ENCODE results near the gene DGKB.

The DGKB gene

GRCh38 chr7:14184292-14184864 is 718.2 kb downstream of the DGKB start:
- no peak for DNase-seq

- DNase-seq, result no peak
Observed at GRCh38 chr7:14179781-14180180, 722.8 kb downstream of the DGKB start.

- DNase-seq, result no peak
Observed at GRCh38 chr7:14177876-14178275, 724.7 kb downstream of the DGKB start.

- DNase-seq, result no peak
Observed at GRCh38 chr7:14170872-14171271, 731.7 kb downstream of the DGKB start.

- DNase-seq, result no peak
Observed at GRCh38 chr7:14158111-14158510, 744.4 kb downstream of the DGKB start.

- DNase-seq, result no peak
Observed at GRCh38 chr7:14156436-14156835, 746.1 kb downstream of the DGKB start.

- no peak for DNase-seq
Observed at GRCh38 chr7:14148974-14149373, 753.6 kb downstream of the DGKB start.

GRCh38 chr7:14147532-14147931 is 755.0 kb downstream of the DGKB start:
- no peak for DNase-seq

GRCh38 chr7:14144538-14144937 is 758.0 kb downstream of the DGKB start:
- DNase-seq, result no peak

GRCh38 chr7:14144109-14144508 is 758.4 kb downstream of the DGKB start:
- no peak for DNase-seq

- DNase-seq, result no peak
Observed at GRCh38 chr7:14137676-14138075, 764.9 kb downstream of the DGKB start.

GRCh38 chr7:14133752-14134151 is 768.8 kb downstream of the DGKB start:
- DNase-seq, result no peak

GRCh38 chr7:14125998-14126397 is 776.6 kb downstream of the DGKB start:
- DNase-seq, result no peak

- DNase-seq, result no peak
Observed at GRCh38 chr7:14124716-14125115, 777.8 kb downstream of the DGKB start.

- DNase-seq, result no peak
Observed at GRCh38 chr7:14123923-14124322, 778.6 kb downstream of the DGKB start.

GRCh38 chr7:14115701-14116100 is 786.9 kb downstream of the DGKB start:
- DNase-seq, result no peak

GRCh38 chr7:14104861-14105260 is 797.7 kb downstream of the DGKB start:
- no peak for DNase-seq

- no peak for DNase-seq
Observed at GRCh38 chr7:14096159-14096558, 806.4 kb downstream of the DGKB start.

- DNase-seq, result no peak
Observed at GRCh38 chr7:14095233-14095950, 807.2 kb downstream of the DGKB start.
